HG03064 (cell line): Measurements from ENCODE around the gene LRPAP1.
"Not testable (repeated sequence)": the region's sequence is repeated elsewhere in the genome, so short reads cannot be mapped to it uniquely, and the experiment has no call there.

ENCODE experiments used
- ATAC-seq: cut with Tn5 transposase; IDR thresholded peaks from one replicate; pipeline ENCODE4 v1.9.1; 2021; ENCODE audit warnings: low read depth; ENCODE audit not compliant: unreplicated experiment

The LRPAP1 gene

DNA sequence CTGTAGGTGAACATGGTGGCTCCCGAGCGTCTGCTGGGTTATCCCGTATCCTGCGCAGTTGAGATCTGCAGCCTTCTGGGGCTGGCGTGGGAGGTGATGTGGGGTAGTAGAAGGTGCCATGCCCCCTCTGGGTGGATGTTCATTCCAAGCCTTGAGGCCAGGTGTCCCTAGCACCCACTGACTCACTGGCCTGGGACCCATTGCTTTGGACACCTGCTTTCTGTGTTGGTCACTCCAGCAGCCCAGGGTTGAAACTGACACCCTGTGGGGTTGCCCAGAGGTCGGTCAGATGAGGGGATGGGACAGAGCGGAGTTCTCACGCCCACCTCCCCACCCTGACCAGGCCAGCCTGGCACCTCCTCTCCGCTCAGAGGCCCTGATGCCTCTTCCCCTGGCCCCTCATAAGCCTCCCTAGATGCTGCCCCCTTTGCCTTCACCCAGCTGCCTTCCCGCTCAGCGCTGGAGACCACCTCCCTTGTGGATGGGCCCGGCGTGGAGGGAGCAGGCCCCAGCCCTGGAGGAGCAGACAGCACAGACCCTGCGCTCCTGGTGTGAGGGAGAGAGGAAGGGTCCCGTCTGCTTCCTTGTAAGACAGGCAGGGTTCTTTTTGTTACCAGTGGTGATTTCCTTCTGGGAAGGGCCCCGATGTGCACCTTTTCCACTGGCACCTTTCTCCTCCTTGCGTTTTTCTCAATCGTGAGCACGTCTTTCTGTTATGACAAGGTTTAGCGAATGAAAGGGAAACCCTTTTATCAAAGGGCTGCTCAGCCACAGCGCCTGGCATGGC lies 67.1 kb downstream of the LRPAP1 start:
- ATAC-seq, result no peak

DNA sequence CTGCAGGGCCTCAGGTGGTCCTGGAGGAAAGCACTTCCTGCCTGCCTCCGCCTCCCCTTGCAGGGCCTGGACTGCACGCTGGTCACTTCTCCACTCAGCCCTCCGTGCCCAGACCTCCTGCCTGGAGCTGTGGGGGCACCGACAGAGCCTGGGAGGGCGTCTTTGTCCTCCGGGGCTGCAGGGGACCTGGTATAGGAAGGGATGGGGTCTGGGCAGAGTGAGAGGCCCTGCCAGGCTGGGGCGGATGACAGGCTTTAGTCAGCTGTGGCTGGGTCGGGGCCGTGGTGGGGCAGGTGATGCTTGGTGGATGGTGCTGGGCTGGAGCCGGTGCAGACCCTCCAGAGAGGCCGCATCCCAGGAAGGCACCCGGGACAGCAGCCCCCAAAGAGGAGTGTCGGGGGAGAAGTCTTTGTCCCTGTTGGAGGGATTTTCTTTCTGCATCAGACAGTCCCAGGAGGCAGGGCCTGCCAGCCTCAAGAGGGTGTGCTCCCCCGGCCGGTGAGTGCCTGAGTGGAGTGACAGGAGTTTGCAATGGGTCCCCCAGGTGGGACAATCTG lies 67.8 kb downstream of the LRPAP1 start:
- ATAC-seq, result no peak

DNA sequence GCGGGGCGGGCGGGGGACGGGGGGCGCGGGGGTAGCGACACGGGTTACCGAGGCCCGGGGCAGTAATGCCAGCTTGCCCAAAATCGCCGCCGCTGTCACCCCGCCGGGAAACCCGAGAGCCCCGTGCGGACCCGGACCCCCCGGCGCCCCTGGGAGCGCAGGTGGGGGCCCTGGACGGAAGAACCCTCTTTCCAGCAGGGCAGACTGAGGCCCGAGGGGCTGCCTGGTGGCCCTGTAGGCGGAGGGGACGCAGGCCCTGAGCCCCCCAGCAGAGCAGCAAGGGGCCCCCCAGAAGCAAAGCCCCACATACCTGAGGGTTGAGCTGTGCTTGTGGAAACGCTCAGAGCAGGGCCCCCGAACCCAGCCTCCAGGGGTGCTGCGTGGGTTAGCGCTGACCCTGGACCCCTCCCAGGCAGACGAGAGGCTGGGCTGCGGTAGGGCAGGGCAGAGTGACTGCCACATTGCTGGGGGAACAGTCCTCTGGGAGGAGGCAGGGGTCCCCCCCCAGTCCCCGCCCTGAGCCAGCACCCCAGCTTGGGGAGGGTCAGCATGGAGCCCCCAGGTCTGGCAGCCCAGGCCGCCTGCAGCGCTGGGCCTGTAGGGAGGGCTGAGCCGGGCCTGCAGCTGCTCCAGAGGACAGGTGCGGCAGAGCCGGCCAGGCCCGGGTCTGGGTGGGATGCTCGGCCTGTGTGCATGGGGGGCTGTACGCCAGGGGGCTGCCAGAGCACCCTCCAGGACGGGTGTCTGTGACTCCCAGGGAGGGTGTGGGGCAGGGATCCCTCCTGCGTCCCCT lies 68.5 kb downstream of the LRPAP1 start:
- no peak for ATAC-seq

DNA sequence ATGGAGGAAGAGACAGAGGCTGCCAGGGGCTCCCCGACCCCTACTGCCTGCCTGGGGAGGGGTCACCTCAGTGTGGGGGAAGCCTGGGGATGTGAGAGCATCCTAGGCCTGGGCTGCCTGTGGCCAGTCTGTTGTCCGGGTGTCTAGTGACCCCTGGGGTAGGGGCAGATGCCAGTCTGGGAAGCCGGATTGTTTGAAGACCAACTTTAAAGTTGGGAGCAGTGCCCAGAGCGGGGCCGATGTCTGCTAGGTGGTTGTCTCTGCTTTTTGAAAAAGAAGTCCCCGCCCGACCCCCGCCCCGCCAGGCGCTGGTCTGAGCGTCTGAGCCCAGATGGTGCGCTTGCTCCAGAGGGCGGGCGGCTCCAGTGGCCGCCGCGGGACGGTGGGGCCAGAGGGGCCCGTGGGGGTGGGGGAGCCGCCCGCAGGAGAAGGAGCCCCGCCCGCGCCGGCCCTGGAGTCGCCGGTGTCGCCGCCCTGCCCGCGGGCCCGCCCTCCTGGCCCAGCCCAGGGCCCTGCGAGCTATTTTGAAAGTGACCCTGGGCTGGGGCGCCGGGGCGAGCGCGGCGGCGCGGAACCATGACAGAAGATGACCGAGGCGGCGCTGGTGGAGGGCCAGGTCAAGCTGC lies 69.3 kb downstream of the LRPAP1 start, which contains the start of gene DOK7:
Gene DOK7, plus strand, starts transcription at position 517 of the 626 bp plus-strand sequence. Its CDS starts 70 bp downstream, at position 587.
- ATAC-seq, result no peak

DNA sequence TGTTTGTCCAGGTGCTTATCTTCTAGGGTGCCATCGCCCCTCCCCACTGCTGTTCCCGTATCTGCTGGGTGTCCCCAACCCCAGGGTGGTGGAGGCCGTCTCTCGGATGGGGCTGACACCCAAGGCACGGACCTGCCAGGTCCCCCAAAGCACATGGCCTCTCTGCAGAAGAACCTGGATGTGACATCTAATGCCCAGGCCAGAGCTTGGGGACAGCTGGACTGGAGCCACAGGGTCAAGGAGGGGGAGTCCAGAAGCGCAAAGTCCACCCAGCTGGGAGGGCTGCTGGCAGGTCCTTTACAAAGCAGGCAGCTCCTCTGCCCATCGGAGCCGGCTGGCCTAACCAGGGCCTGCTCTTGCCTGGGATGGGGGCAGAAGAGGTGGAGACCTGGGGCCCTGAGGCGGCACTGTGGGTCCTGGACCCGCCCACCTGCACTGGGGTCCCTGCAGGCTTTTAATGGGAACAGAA lies 69.9 kb downstream of the LRPAP1 start:
- ATAC-seq, result no peak

DNA sequence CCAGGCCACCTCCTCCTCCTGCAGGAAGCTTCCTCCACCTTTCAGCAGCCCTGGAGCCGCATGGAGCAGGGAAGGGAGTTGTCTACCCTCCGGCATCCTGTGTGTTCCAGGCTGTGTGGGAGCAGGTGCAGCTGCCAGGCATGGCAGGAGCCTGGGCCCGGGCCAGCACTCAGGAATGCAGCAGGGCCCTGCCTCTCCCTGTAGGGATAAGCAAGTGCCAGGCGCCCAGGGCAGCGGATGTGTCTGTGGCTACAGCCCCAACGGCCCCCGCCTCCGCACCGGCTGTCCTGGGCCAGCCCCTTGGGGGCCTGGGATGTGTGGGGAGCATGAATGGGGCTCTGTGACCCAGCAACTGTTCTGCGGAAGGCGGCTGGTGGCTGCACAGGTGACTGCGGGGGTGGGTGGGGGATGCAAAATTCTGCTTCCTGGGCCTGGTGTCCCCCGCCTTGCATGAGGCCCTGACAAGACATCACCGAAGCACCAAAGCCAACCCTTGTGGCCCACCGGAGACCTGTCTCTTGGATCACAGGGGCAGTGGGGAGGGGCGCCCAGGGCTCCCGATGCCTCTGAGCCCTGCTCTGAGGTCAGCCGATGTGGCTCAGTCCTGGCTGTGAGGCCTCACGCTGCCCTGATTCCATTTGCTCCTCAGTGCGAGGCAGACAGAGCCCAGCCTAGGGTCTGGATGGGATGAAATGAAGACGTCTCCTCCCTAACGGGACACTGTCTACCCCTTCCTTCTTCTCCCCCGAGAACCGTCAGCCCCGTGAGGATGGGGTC lies 70.5 kb downstream of the LRPAP1 start:
- no peak for ATAC-seq

DNA sequence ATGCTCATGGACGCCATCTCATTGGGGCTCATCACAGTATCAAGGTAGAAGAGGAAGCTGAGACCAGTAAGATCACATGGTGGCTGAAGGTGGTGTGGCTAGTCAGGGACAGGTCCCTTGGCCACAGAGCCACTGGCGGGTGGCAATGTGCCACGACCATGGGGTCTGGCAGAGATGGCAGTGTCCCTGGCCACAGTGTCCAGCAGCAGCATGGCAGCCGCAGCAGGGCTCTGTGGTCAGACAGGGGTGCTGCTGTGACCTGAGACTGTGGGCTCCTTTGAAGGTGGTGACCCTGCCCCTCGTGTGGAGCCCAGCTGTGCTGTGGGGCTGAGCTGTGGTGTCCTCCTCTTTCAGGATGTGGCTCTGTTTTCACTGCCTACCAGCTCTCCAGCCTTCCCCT lies 71.3 kb downstream of the LRPAP1 start:
- no peak for ATAC-seq

DNA sequence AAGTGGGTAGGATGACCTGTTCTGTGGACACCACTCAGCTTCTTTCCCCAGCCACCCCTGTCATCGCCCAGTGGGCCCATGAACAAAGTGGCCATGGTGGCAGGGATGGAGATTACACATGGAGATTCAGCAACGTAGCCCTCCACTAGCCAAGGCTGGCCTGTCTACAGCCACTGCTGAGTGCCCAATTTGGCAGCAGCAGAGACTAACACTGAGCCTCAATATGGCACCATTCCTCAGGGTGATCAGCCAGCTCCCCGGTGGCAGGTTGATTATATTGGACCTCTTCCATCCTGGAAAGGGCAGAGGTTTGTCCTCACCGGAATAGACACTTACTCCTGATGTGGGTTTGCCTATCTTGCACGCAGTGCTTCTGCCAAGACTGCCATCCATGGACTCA lies 73.1 kb downstream of the LRPAP1 start:
- ATAC-seq, result not testable (repeated sequence)

DNA sequence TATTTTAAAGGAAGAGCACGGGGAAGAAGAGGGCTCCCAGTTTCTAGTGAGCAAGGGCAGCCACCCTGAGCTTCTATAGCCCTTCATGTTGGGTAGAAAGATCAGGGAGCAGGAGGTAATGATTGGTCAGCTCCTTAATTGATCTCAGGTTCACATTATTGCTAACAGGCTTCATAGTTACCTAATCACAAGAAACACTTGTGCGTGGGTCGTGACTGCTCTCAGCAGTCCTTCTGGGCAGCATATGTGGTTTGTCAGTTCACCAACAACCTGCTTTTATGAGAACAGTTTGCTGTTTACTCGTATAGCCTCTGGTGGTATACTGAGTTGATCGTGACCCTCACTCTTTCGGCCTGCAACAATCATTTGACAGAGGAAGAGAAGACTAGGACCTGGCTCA lies 73.9 kb downstream of the LRPAP1 start:
- no peak for ATAC-seq

DNA sequence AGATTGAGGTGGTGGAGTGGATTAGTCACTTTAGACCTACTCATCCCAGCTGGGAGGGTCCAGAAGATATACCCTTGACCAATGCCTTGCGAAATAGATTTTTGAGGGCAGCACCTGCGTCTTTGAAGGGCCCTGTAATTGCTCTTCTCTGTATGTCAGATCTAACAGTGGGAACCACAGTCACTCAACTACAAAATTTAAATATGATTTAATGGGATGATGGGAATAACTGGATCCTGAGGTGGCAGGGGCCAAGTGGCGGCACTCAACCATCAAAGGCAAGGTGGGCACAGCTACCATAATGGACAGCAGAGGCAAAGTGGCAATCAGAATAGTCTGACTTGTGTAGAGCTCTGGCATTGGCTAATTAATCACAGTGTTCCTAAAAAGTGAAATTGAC lies 76.6 kb downstream of the LRPAP1 start:
- ATAC-seq, result not testable (repeated sequence)
